ENCODE data around the gene SERPINB6.
"Not testable (repeated sequence)": the region's sequence is repeated elsewhere in the genome, so short reads cannot be mapped to it uniquely, and the experiment has no call there.

Gene SERPINB6

GRCh38 chr6:2977799-2978590, 6.6 kb upstream of the SERPINB6 start:
- DNase-seq (ENCODE audit: low read depth, low spot score): no peak

- no peak for DNase-seq (ENCODE audit: low read depth, low spot score)
These were observed 5.9 kb upstream of the SERPINB6 start for GRCh38 chr6:2977290-2977689.

- no peak for DNase-seq (ENCODE audit: low read depth, low spot score)
These were observed 5.3 kb upstream of the SERPINB6 start for GRCh38 chr6:2976571-2977085.

- DNase-seq (ENCODE audit: low read depth, low spot score): no peak
These were observed 4.7 kb upstream of the SERPINB6 start for GRCh38 chr6:2976060-2976459.

GRCh38 chr6:2973676-2974075, 2.3 kb upstream of the SERPINB6 start:
- DNase-seq (ENCODE audit: low read depth, low spot score): no peak

- DNase-seq (ENCODE audit: low read depth, low spot score): not testable (repeated sequence)
These were observed 1.8 kb upstream of the SERPINB6 start for GRCh38 chr6:2973180-2973579.

- DNase-seq (ENCODE audit: low read depth, low spot score): not testable (repeated sequence)
These were observed 1.3 kb upstream of the SERPINB6 start for GRCh38 chr6:2972685-2973084.

GRCh38 chr6:2972219-2972487, 786 bp upstream of the SERPINB6 start:
- not testable (repeated sequence) for DNase-seq (ENCODE audit: low read depth, low spot score)

- DNase-seq (ENCODE audit: low read depth, low spot score): no peak
These were observed 481 bp downstream of the SERPINB6 start for GRCh38 chr6:2970753-2971419.

GRCh38 chr6:2970034-2970685, 1.2 kb downstream of the SERPINB6 start:
- no peak for DNase-seq (ENCODE audit: low read depth, low spot score)

- DNase-seq (ENCODE audit: low read depth, low spot score): no peak
These were observed 1.8 kb downstream of the SERPINB6 start for GRCh38 chr6:2969549-2969948.

GRCh38 chr6:2968600-2969135, 2.7 kb downstream of the SERPINB6 start:
- no peak for DNase-seq (ENCODE audit: low read depth, low spot score)

- DNase-seq (ENCODE audit: low read depth, low spot score): no peak
These were observed 3.4 kb downstream of the SERPINB6 start for GRCh38 chr6:2967936-2968335.

GRCh38 chr6:2966347-2966746, 5.0 kb downstream of the SERPINB6 start:
- no peak for DNase-seq (ENCODE audit: low read depth, low spot score)

GRCh38 chr6:2964793-2965505, 6.4 kb downstream of the SERPINB6 start:
- DNase-seq (ENCODE audit: low read depth, low spot score): no peak

GRCh38 chr6:2963756-2964155, 7.6 kb downstream of the SERPINB6 start:
- no peak for DNase-seq (ENCODE audit: low read depth, low spot score)

GRCh38 chr6:2962636-2963035, 8.7 kb downstream of the SERPINB6 start:
- DNase-seq (ENCODE audit: low read depth, low spot score): no peak

- no peak for DNase-seq (ENCODE audit: low read depth, low spot score)
These were observed 9.4 kb downstream of the SERPINB6 start for GRCh38 chr6:2962004-2962403.

- DNase-seq (ENCODE audit: low read depth, low spot score): no peak
These were observed 9.9 kb downstream of the SERPINB6 start for GRCh38 chr6:2961506-2961905.

GRCh38 chr6:2960935-2961334, 10.4 kb downstream of the SERPINB6 start:
- DNase-seq (ENCODE audit: low read depth, low spot score): no peak

GRCh38 chr6:2959909-2960719, 11.3 kb downstream of the SERPINB6 start:
- DNase-seq (ENCODE audit: low read depth, low spot score): no peak
